ENCODE results near the gene NUTM2G.
"Not testable (repeated sequence)": the region's sequence is repeated elsewhere in the genome, so short reads cannot be mapped to it uniquely, and the experiment has no call there.

DNA sequence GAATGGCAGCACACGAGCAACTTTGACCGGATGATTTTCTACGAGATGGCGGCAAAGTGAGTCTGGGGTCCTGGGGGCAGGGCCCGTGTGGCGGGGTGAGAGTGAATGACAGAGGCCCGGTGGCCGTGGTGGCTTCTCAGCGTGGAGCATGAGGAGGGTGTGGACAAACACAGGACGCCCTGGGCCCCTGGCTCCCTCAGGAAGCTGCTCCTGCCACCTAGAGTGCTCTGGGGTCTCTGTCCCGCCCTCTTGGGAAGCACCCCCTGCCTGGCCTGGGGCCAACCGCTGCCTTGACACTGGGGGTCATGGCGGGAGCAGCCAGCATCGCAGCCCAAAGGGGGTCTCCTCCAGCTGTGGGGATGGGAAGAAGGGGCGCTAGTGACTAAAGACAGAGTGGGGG, 6.8 kb downstream of the NUTM2G start:
- TF ChIP-seq HEYL (CRISPR knock-in tag; IDR thresholded peaks at IDR 0.05); POLR2A (IDR thresholded peaks at IDR 0.05; ENCODE audit: low read length); PHF8 (IDR thresholded peaks at IDR 0.05; ENCODE audit: borderline replicate concordance, low read depth); JUN (IDR thresholded peaks at IDR 0.05); CEBPB (IDR thresholded peaks at IDR 0.05); ZFP36 (IDR thresholded peaks at IDR 0.05; ENCODE audit: borderline replicate concordance, partially characterized antibody): not testable (repeated sequence)
- TF ChIP-seq, protein P1, sequence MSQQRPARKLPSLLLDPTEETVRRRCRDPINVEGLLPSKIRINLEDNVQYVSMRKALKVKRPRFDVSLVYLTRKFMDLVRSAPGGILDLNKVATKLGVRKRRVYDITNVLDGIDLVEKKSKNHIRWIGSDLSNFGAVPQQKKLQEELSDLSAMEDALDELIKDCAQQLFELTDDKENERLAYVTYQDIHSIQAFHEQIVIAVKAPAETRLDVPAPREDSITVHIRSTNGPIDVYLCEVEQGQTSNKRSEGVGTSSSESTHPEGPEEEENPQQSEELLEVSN (IDR thresholded peaks at IDR 0.05; ENCODE audit: borderline replicate concordance, low read depth), result not testable (repeated sequence)
- TF ChIP-seq, protein P2, sequence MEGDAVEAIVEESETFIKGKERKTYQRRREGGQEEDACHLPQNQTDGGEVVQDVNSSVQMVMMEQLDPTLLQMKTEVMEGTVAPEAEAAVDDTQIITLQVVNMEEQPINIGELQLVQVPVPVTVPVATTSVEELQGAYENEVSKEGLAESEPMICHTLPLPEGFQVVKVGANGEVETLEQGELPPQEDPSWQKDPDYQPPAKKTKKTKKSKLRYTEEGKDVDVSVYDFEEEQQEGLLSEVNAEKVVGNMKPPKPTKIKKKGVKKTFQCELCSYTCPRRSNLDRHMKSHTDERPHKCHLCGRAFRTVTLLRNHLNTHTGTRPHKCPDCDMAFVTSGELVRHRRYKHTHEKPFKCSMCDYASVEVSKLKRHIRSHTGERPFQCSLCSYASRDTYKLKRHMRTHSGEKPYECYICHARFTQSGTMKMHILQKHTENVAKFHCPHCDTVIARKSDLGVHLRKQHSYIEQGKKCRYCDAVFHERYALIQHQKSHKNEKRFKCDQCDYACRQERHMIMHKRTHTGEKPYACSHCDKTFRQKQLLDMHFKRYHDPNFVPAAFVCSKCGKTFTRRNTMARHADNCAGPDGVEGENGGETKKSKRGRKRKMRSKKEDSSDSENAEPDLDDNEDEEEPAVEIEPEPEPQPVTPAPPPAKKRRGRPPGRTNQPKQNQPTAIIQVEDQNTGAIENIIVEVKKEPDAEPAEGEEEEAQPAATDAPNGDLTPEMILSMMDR (IDR thresholded peaks at IDR 0.05), result not testable (repeated sequence)
- TF ChIP-seq, protein P3, sequence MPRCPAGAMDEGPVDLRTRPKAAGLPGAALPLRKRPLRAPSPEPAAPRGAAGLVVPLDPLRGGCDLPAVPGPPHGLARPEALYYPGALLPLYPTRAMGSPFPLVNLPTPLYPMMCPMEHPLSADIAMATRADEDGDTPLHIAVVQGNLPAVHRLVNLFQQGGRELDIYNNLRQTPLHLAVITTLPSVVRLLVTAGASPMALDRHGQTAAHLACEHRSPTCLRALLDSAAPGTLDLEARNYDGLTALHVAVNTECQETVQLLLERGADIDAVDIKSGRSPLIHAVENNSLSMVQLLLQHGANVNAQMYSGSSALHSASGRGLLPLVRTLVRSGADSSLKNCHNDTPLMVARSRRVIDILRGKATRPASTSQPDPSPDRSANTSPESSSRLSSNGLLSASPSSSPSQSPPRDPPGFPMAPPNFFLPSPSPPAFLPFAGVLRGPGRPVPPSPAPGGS (IDR thresholded peaks at IDR 0.05), result not testable (repeated sequence)
- TF ChIP-seq, protein P4, sequence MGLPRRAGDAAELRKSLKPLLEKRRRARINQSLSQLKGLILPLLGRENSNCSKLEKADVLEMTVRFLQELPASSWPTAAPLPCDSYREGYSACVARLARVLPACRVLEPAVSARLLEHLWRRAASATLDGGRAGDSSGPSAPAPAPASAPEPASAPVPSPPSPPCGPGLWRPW (IDR thresholded peaks at IDR 0.05), result not testable (repeated sequence)
- TF ChIP-seq, protein P5, sequence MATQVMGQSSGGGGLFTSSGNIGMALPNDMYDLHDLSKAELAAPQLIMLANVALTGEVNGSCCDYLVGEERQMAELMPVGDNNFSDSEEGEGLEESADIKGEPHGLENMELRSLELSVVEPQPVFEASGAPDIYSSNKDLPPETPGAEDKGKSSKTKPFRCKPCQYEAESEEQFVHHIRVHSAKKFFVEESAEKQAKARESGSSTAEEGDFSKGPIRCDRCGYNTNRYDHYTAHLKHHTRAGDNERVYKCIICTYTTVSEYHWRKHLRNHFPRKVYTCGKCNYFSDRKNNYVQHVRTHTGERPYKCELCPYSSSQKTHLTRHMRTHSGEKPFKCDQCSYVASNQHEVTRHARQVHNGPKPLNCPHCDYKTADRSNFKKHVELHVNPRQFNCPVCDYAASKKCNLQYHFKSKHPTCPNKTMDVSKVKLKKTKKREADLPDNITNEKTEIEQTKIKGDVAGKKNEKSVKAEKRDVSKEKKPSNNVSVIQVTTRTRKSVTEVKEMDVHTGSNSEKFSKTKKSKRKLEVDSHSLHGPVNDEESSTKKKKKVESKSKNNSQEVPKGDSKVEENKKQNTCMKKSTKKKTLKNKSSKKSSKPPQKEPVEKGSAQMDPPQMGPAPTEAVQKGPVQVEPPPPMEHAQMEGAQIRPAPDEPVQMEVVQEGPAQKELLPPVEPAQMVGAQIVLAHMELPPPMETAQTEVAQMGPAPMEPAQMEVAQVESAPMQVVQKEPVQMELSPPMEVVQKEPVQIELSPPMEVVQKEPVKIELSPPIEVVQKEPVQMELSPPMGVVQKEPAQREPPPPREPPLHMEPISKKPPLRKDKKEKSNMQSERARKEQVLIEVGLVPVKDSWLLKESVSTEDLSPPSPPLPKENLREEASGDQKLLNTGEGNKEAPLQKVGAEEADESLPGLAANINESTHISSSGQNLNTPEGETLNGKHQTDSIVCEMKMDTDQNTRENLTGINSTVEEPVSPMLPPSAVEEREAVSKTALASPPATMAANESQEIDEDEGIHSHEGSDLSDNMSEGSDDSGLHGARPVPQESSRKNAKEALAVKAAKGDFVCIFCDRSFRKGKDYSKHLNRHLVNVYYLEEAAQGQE (IDR thresholded peaks at IDR 0.05), result not testable (repeated sequence)
- TF ChIP-seq, protein P6, sequence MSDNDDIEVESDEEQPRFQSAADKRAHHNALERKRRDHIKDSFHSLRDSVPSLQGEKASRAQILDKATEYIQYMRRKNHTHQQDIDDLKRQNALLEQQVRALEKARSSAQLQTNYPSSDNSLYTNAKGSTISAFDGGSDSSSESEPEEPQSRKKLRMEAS (IDR thresholded peaks at IDR 0.05), result not testable (repeated sequence)

Measured in A549 (cell line).